ENCODE measurements around the gene SEPHS1.

Gene SEPHS1

GRCh38 chr10:13376297-13376696, 28.2 kb upstream of the SEPHS1 start:
- DNase-seq (ENCODE audit: low read depth, low spot score): no peak
- Histone ChIP-seq H3K4me3 (ENCODE audit: insufficient read length, low read depth) (no peak overlapping the region), H3K36me3 (ENCODE audit: insufficient read depth, insufficient read length, low read length) (no peaks in the 10 kb centered on the region), H3K27me3 (ENCODE audit: insufficient read depth, insufficient read length) (no peaks in the 10 kb centered on the region), H3K4me1 (ENCODE audit: insufficient read depth, insufficient read length) (no peaks in the 10 kb centered on the region), H3K9ac (ENCODE audit: insufficient read length, low read depth) (no peak overlapping the region), H3K9me3 (ENCODE audit: insufficient read depth, low read length) (no peaks in the 10 kb centered on the region)
- no peak for TF ChIP-seq ZNF274 (IDR thresholded peaks at IDR 0.05; ENCODE audit: low read depth, low read length)
- TF ChIP-seq YY1 (IDR thresholded peaks at IDR 0.05; ENCODE audit: insufficient read depth, insufficient read length): no peak
- no peak for TF ChIP-seq SUZ12 (IDR thresholded peaks at IDR 0.05; ENCODE audit: extremely low read depth, insufficient read depth, insufficient read length)

GRCh38 chr10:13375791-13376190, 27.7 kb upstream of the SEPHS1 start:
- TF ChIP-seq SUZ12 (IDR thresholded peaks at IDR 0.05; ENCODE audit: extremely low read depth, insufficient read depth, insufficient read length) (no peak), ZNF274 (IDR thresholded peaks at IDR 0.05; ENCODE audit: low read depth, low read length) (no peak), YY1 (IDR thresholded peaks at IDR 0.05; ENCODE audit: insufficient read depth, insufficient read length) (no peak)
- H3K36me3 ChIP-seq (ENCODE audit: insufficient read depth, insufficient read length, low read length): no peaks in the 10 kb centered on the region
- H3K27me3 ChIP-seq (ENCODE audit: insufficient read depth, insufficient read length): no peaks in the 10 kb centered on the region
- H3K9ac ChIP-seq (ENCODE audit: insufficient read length, low read depth): no peak overlapping the region
- H3K4me1 ChIP-seq (ENCODE audit: insufficient read depth, insufficient read length): no peaks in the 10 kb centered on the region
- no peaks in the 10 kb centered on the region for H3K9me3 ChIP-seq (ENCODE audit: insufficient read depth, low read length)
- no peak overlapping the region for H3K4me3 ChIP-seq (ENCODE audit: insufficient read length, low read depth)
- no peak for DNase-seq (ENCODE audit: low read depth, low spot score)

GRCh38 chr10:13373644-13374043, 25.6 kb upstream of the SEPHS1 start:
- Histone ChIP-seq H3K9me3 (ENCODE audit: insufficient read depth, low read length) (no peaks in the 10 kb centered on the region), H3K27me3 (ENCODE audit: insufficient read depth, insufficient read length) (no peaks in the 10 kb centered on the region), H3K36me3 (ENCODE audit: insufficient read depth, insufficient read length, low read length) (no peaks in the 10 kb centered on the region), H3K4me3 (ENCODE audit: insufficient read length, low read depth) (no peak overlapping the region), H3K4me1 (ENCODE audit: insufficient read depth, insufficient read length) (no peaks in the 10 kb centered on the region), H3K9ac (ENCODE audit: insufficient read length, low read depth) (no peak overlapping the region)
- DNase-seq (ENCODE audit: low read depth, low spot score): no peak
- no peak for TF ChIP-seq YY1 (IDR thresholded peaks at IDR 0.05; ENCODE audit: insufficient read depth, insufficient read length)
- TF ChIP-seq ZNF274 (IDR thresholded peaks at IDR 0.05; ENCODE audit: low read depth, low read length): no peak
- no peak for TF ChIP-seq SUZ12 (IDR thresholded peaks at IDR 0.05; ENCODE audit: extremely low read depth, insufficient read depth, insufficient read length)

GRCh38 chr10:13372524-13372923, 24.4 kb upstream of the SEPHS1 start:
- Histone ChIP-seq H3K36me3 (ENCODE audit: insufficient read depth, insufficient read length, low read length) (no peaks in the 10 kb centered on the region), H3K27me3 (ENCODE audit: insufficient read depth, insufficient read length) (no peaks in the 10 kb centered on the region), H3K9ac (ENCODE audit: insufficient read length, low read depth) (no peak overlapping the region), H3K4me3 (ENCODE audit: insufficient read length, low read depth) (no peak overlapping the region), H3K9me3 (ENCODE audit: insufficient read depth, low read length) (no peaks in the 10 kb centered on the region), H3K4me1 (ENCODE audit: insufficient read depth, insufficient read length) (no peaks in the 10 kb centered on the region)
- DNase-seq (ENCODE audit: low read depth, low spot score): no peak
- TF ChIP-seq SUZ12 (IDR thresholded peaks at IDR 0.05; ENCODE audit: extremely low read depth, insufficient read depth, insufficient read length) (no peak), YY1 (IDR thresholded peaks at IDR 0.05; ENCODE audit: insufficient read depth, insufficient read length) (no peak), ZNF274 (IDR thresholded peaks at IDR 0.05; ENCODE audit: low read depth, low read length) (no peak)

- Histone ChIP-seq H3K9ac (ENCODE audit: insufficient read length, low read depth) (no peak overlapping the region), H3K9me3 (ENCODE audit: insufficient read depth, low read length) (no peaks in the 10 kb centered on the region), H3K4me1 (ENCODE audit: insufficient read depth, insufficient read length) (no peaks in the 10 kb centered on the region), H3K4me3 (ENCODE audit: insufficient read length, low read depth) (no peak overlapping the region), H3K27me3 (ENCODE audit: insufficient read depth, insufficient read length) (no peaks in the 10 kb centered on the region), H3K36me3 (ENCODE audit: insufficient read depth, insufficient read length, low read length) (no peaks in the 10 kb centered on the region)
- TF ChIP-seq YY1 (IDR thresholded peaks at IDR 0.05; ENCODE audit: insufficient read depth, insufficient read length) (no peak), SUZ12 (IDR thresholded peaks at IDR 0.05; ENCODE audit: extremely low read depth, insufficient read depth, insufficient read length) (no peak), ZNF274 (IDR thresholded peaks at IDR 0.05; ENCODE audit: low read depth, low read length) (no peak)
- DNase-seq (ENCODE audit: low read depth, low spot score): no peak
Observed at GRCh38 chr10:13371897-13372470, 23.9 kb upstream of the SEPHS1 start.

GRCh38 chr10:13366891-13367290, 18.8 kb upstream of the SEPHS1 start:
- Histone ChIP-seq H3K9ac (ENCODE audit: insufficient read length, low read depth) (no peak overlapping the region), H3K36me3 (ENCODE audit: insufficient read depth, insufficient read length, low read length) (no peaks in the 10 kb centered on the region), H3K9me3 (ENCODE audit: insufficient read depth, low read length) (no peaks in the 10 kb centered on the region), H3K4me1 (ENCODE audit: insufficient read depth, insufficient read length) (no peaks in the 10 kb centered on the region), H3K27me3 (ENCODE audit: insufficient read depth, insufficient read length) (no peaks in the 10 kb centered on the region), H3K4me3 (ENCODE audit: insufficient read length, low read depth) (no peak overlapping the region)
- TF ChIP-seq YY1 (IDR thresholded peaks at IDR 0.05; ENCODE audit: insufficient read depth, insufficient read length) (no peak), SUZ12 (IDR thresholded peaks at IDR 0.05; ENCODE audit: extremely low read depth, insufficient read depth, insufficient read length) (no peak), ZNF274 (IDR thresholded peaks at IDR 0.05; ENCODE audit: low read depth, low read length) (no peak)
- no peak for DNase-seq (ENCODE audit: low read depth, low spot score)

GRCh38 chr10:13365831-13366230, 17.7 kb upstream of the SEPHS1 start:
- no peaks in the 10 kb centered on the region for H3K27me3 ChIP-seq (ENCODE audit: insufficient read depth, insufficient read length)
- no peaks in the 10 kb centered on the region for H3K36me3 ChIP-seq (ENCODE audit: insufficient read depth, insufficient read length, low read length)
- no peaks in the 10 kb centered on the region for H3K9me3 ChIP-seq (ENCODE audit: insufficient read depth, low read length)
- no peak for DNase-seq (ENCODE audit: low read depth, low spot score)
- TF ChIP-seq SUZ12 (IDR thresholded peaks at IDR 0.05; ENCODE audit: extremely low read depth, insufficient read depth, insufficient read length) (no peak), ZNF274 (IDR thresholded peaks at IDR 0.05; ENCODE audit: low read depth, low read length) (no peak), YY1 (IDR thresholded peaks at IDR 0.05; ENCODE audit: insufficient read depth, insufficient read length) (no peak)
- no peaks in the 10 kb centered on the region for H3K4me1 ChIP-seq (ENCODE audit: insufficient read depth, insufficient read length)
- no peak overlapping the region for H3K4me3 ChIP-seq (ENCODE audit: insufficient read length, low read depth)
- no peak overlapping the region for H3K9ac ChIP-seq (ENCODE audit: insufficient read length, low read depth)
